Activated T-cell treated with anti-CD3 and anti-CD28 coated beads, Interleukin-2, amount 50 U/mL, for 72 hours (primary cell): ENCODE results near the gene ATP6V0B. TPM values are rescaled to one million over a fixed set of nuclear protein-coding genes. Genes with fewer than 3 reads are reported as not detected.

ENCODE experiments used
- ATAC-seq, 2 donors: fragments of 150-1000 bp; cut with Tn5 transposase; replicated peaks in 1 of 2; 2 replicates each; pipeline ENCODE4 v1.10.0; 2021; ENCODE audit warnings: moderate library complexity in 2 of 2, mild to moderate bottlenecking in 1 of 2
- DNase-seq, 2 donors: peaks; one replicate each; pipeline ENCODE4 v3.0.0; 2021 to 2022; ENCODE audit warnings: mixed read lengths in 1 of 2
- H3K27ac Mint-ChIP-seq: one replicate; pipeline ENCODE4 v1.8.0; 2022; ENCODE audit warnings: mild to moderate bottlenecking, moderate library complexity, mixed read lengths
- H3K27me3 Mint-ChIP-seq: one replicate; pipeline ENCODE4 v1.8.0; 2022; ENCODE audit warnings: low read depth, mixed read lengths
- H3K36me3 Mint-ChIP-seq, 2 donors: one replicate each; pipeline ENCODE4 v1.8.0; 2022; ENCODE audit warnings: mixed read lengths in 2 of 2, mild to moderate bottlenecking in 1 of 2; ENCODE audit not compliant: insufficient read depth in 2 of 2
- H3K4me1 Mint-ChIP-seq: one replicate; pipeline ENCODE4 v1.8.0; 2022; ENCODE audit warnings: low read depth, mixed read lengths
- H3K4me3 Mint-ChIP-seq, 2 donors: one replicate each; pipeline ENCODE4 v1.8.0; 2022; ENCODE audit warnings: mild to moderate bottlenecking in 2 of 2, mixed read lengths in 2 of 2, moderate library complexity in 2 of 2
- H3K9me3 Mint-ChIP-seq, 2 donors: one replicate each; pipeline ENCODE4 v1.8.0; 2022; ENCODE audit warnings: mixed read lengths in 2 of 2
- total RNA-seq, 2 donors: library from RNA; stranded (reverse); gene quantifications; one replicate each; pipeline ENCODE4 v1.2.3, GENCODE V29; 2022

ATP6V0B gene
- total RNA-seq, 2 donors from 2014 or later: 89.9 to 98.0 TPM

DNA sequence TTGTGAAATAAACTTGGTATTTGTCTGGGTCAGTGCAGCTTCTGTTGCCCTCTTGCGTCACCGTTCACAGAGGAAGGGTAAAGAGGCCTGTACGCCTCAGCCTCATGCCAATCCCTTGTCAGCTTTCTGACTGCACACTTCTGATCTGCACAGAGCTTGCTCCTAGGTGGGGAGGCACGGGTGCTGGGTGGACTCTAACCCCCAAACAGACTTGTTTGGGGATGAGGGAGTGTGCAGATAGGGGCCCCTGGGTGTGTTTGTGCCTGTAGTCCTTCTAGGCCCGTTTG is 3.4 kb downstream of the ATP6V0B start:
- Mint-ChIP-seq H3K27ac (no peak overlapping the region), H3K27me3 (no peaks in the 10 kb centered on the region), H3K9me3 (no peaks in the 10 kb centered on the region), H3K4me3 (peak overlapping the region; percentile 20 to 80), H3K36me3 (peaks cover 15 to 30% of the 10 kb centered on the region in 2 donors), H3K4me1 (peaks cover 59% of the 10 kb centered on the region)
- DNase-seq (no peak), ATAC-seq (no peak)

DNA sequence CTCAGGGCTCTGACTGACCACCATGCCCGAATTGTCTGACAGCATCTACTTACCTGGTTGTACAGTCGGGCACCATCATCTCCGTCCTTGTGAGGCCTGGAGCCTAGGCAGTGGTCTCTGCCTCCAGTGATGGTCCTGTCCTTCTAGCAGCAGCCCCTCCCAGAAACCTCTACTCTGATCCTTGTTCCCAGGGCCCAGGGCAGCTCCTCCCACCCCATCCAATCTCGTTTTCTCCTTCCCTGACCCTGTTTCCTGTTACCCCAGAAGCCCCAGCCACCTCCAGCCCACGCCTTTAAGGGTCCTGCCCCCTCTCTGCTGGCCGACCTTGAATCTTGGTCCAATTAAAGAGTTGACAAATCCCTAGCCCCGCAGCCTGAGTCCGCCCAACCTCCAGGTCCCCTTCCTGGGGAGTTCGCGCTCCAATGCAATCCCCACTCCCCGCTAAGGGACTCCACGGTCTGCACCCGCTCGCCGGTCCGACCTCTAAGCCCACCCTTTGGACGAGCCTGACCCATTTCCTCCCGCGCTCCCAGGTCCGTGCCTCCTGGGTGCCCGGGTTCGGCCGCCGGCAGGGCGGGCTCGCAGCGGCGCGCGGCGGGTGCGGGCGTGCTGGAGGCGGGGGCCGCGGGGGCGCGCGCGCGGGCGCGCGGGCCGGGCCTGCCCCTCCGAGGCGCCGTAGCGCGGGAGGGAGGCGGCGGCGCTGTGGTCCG is 3.9 kb downstream of the ATP6V0B start, which contains the start of gene B4GALT2:
B4GALT2 (plus strand) TSS at position 660 of the 710 bp plus-strand sequence. CDS start 1,951 bp downstream, outside the sequence.
- DNase-seq (peak; percentile 56 to 69), ATAC-seq (peak; percentile 8 to 25)
- peak within 1 kb of the TSS; percentile 49 for H3K27ac Mint-ChIP-seq

DNA sequence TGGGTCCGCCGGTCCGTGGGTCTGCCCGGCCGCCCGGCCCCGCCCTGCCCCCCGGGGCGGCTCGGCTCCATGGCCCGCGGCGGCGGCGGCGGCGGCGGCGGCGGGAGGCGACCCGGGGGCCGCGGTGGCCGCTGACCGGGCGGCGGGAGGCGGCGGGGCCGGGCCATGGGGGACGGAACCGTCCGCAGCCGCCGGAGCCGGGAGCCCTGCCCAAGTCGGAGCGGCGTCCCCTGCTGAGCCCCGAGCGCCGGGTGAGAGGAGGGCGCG is 4.4 kb downstream of the ATP6V0B start:
- no peak for ATAC-seq
- H3K27ac Mint-ChIP-seq: no peak overlapping the region
- H3K4me3 Mint-ChIP-seq: no peak overlapping the region
- no peaks in the 10 kb centered on the region for H3K9me3 Mint-ChIP-seq
- H3K4me1 Mint-ChIP-seq: peaks cover 50% of the 10 kb centered on the region
- H3K36me3 Mint-ChIP-seq: peaks cover 15 to 25% of the 10 kb centered on the region in 2 donors
- H3K27me3 Mint-ChIP-seq: no peaks in the 10 kb centered on the region
- no peak for DNase-seq

More for the DNA sequence above, 3.9 kb downstream of the ATP6V0B start, which contains the start of gene B4GALT2:
- H3K4me1 Mint-ChIP-seq: peaks cover 54% of the 10 kb centered on the region
- no peaks in the 10 kb centered on the region for H3K9me3 Mint-ChIP-seq
- H3K27me3 Mint-ChIP-seq: no peaks in the 10 kb centered on the region
- H3K36me3 Mint-ChIP-seq: peaks cover 15 to 25% of the 10 kb centered on the region in 2 donors
- peak within 1 kb of the TSS; percentile 88 for H3K4me3 Mint-ChIP-seq

DNA sequence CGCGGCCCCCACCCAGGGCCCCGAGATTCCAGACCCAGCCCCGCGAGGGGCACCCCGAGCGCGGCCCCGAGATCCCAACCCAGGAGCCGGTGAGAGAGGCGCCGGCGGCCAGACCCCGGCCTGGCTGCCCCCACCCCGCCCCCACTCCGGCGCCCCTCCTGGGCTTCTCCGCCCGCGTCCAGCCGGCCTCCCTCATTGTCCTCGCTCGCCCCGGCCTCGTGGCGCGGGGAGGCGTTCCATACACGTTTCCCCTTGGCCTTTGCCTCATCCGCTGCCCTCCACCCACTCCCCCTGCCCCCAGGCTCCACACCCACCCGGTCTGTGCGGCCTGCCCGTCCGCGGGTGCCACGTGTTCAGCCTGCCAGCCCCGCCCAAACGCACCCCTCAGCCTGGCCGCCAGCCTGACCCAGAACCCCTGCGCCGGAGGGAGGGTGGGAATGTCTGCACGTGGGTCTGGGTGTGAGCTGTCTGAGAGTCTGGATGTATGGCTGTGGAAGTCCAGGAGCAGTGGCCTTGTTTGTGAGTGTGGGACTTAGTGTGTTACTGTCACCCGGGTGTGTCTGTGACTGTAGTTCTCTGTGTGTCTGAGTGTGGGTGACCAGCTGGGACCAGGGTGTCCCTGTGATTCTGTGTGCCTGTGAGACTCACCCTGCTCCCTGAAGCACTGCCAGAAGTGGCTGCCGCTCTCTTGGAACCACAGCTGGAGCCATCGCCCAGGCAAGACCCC is 4.9 kb downstream of the ATP6V0B start:
- Mint-ChIP-seq H3K4me3 (peak overlapping the region; percentile 88), H3K27me3 (no peaks in the 10 kb centered on the region), H3K27ac (peak overlapping the region; percentile 49), H3K36me3 (peaks cover 15 to 25% of the 10 kb centered on the region in 2 donors), H3K9me3 (no peaks in the 10 kb centered on the region), H3K4me1 (peaks cover 47% of the 10 kb centered on the region)
- DNase-seq (peak; percentile 50 to 52), ATAC-seq (peak; percentile 23)

DNA sequence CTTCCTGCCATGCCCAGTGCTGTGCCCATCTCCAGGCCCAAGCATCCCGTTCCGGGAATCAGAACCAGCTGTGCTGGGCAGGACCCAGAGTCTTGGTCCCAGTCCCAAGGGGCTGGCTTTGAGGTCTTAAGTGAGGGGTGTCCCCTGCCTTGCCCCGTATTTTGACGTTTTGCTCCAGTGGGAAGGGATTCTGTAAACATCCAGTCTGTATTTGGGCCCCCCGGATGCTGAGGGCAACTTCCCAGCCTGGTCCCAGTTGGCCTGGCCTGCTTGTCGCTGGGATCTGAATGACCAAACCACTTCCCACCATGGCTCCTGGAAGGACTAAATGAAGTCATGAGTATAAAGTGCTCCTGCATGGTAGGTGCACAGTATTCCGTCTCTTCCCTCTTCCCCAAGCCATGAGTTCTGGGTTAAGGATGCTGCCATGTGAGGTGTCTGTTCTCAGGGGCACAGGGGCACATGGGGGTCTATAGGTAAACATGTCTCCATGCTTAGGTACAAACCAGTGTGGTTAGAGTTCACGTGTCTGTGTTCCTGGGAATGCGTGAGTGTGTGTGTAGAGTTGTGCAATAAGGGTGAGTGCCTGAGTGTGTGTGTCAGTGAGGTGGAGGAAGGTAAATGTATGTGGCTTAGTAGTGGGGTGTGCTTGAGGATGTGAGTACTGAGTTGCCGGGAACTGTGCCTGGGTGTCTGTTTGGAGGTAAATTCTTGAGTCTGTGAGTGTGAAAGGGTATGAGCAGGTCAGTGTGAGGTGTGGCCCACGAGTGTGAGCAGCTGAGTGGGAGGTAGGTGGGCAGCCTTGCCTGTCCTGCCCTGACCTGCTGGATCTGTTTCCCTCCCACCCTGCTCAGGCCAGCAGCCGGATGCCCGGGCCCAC is 5.7 kb downstream of the ATP6V0B start:
- Mint-ChIP-seq H3K27me3 (no peaks in the 10 kb centered on the region), H3K4me1 (peaks cover 46% of the 10 kb centered on the region), H3K4me3 (peak overlapping the region; percentile 88), H3K27ac (no peak overlapping the region), H3K9me3 (no peaks in the 10 kb centered on the region), H3K36me3 (peaks cover 15 to 25% of the 10 kb centered on the region in 2 donors)
- DNase-seq (no peak), ATAC-seq (no peak)

DNA sequence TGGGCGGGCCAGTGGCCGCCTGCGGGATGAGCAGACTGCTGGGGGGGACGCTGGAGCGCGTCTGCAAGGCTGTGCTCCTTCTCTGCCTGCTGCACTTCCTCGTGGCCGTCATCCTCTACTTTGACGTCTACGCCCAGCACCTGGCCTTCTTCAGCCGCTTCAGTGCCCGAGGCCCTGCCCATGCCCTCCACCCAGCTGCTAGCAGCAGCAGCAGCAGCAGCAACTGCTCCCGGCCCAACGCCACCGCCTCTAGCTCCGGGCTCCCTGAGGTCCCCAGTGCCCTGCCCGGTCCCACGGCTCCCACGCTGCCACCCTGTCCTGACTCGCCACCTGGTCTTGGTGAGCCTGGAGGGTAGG is 6.4 kb downstream of the ATP6V0B start:
- Mint-ChIP-seq H3K4me1 (peaks cover 40% of the 10 kb centered on the region), H3K4me3 (peak overlapping the region in 1 of 2 donors; percentile 88), H3K27me3 (no peaks in the 10 kb centered on the region), H3K9me3 (no peaks in the 10 kb centered on the region), H3K36me3 (peaks cover 15 to 25% of the 10 kb centered on the region in 2 donors), H3K27ac (no peak overlapping the region)
- no peak for DNase-seq
- ATAC-seq: no peak

DNA sequence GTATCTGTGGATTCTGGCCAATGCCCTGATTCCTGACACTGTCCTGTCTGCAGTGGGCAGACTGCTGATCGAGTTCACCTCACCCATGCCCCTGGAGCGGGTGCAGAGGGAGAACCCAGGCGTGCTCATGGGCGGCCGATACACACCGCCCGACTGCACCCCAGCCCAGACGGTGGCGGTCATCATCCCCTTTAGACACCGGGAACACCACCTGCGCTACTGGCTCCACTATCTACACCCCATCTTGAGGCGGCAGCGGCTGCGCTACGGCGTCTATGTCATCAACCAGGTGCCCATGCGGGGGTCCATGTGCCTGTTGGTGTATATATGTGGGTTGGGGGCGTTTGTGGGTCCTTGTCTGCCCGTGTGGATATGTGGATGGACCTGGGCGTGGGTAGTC is 6.9 kb downstream of the ATP6V0B start:
- ATAC-seq (no peak), DNase-seq (no peak)
- H3K4me3 Mint-ChIP-seq: no peak overlapping the region
- H3K36me3 Mint-ChIP-seq: peaks cover 12 to 22% of the 10 kb centered on the region in 2 donors
- H3K27me3 Mint-ChIP-seq: no peaks in the 10 kb centered on the region
- no peak overlapping the region for H3K27ac Mint-ChIP-seq
- H3K9me3 Mint-ChIP-seq: no peaks in the 10 kb centered on the region
- H3K4me1 Mint-ChIP-seq: peaks cover 35% of the 10 kb centered on the region

DNA sequence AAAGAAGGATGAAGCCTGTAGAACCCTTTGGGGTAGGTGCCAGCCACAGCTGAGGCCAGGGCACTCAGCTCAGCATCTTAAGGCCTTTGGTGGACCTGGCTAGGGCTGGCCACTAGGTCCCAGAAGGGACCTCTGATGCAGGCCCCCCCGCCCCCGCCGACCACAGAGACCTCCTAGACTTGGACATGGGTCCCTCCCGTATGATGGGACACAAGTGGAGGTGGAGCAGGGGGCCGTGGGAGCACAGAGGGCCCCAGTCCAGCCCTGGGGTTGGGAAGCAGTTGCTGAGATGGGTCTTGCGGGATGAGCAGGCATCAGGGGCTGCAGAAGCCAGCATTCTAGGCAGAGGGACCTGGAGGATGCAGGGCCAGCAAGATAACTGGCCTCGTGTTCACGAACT is 7.5 kb downstream of the ATP6V0B start:
- no peak overlapping the region for H3K27ac Mint-ChIP-seq
- H3K27me3 Mint-ChIP-seq: no peaks in the 10 kb centered on the region
- H3K9me3 Mint-ChIP-seq: no peaks in the 10 kb centered on the region
- ATAC-seq (no peak), DNase-seq (no peak)
- H3K36me3 Mint-ChIP-seq: peaks cover 11 to 16% of the 10 kb centered on the region in 2 donors
- no peak overlapping the region for H3K4me3 Mint-ChIP-seq
- H3K4me1 Mint-ChIP-seq: peaks cover 29% of the 10 kb centered on the region

DNA sequence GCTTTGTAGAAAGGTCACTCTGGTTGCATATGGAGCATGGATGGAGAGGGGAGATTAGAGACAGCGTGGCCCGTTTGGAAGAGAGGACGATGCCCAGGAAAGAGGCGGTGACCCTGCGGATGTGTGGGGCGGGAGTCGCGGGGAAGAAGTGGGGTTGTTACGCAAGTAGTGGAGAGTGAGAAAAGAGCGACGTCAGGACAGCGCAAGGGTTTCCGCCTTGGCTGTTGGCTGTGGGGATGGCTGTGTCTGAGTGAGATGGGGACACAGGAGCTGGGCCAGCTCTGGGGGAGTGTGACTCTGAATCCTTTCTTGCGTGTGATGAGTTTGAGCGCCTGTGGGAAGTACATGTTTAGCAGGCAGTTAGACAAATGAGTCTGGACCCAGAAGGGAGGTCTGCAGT is 8.0 kb downstream of the ATP6V0B start:
- Mint-ChIP-seq H3K27ac (no peak overlapping the region), H3K36me3 (peaks cover 5 to 10% of the 10 kb centered on the region in 2 donors), H3K9me3 (no peaks in the 10 kb centered on the region), H3K27me3 (no peaks in the 10 kb centered on the region), H3K4me1 (peaks cover 23% of the 10 kb centered on the region), H3K4me3 (no peak overlapping the region)
- ATAC-seq: no peak
- no peak for DNase-seq

DNA sequence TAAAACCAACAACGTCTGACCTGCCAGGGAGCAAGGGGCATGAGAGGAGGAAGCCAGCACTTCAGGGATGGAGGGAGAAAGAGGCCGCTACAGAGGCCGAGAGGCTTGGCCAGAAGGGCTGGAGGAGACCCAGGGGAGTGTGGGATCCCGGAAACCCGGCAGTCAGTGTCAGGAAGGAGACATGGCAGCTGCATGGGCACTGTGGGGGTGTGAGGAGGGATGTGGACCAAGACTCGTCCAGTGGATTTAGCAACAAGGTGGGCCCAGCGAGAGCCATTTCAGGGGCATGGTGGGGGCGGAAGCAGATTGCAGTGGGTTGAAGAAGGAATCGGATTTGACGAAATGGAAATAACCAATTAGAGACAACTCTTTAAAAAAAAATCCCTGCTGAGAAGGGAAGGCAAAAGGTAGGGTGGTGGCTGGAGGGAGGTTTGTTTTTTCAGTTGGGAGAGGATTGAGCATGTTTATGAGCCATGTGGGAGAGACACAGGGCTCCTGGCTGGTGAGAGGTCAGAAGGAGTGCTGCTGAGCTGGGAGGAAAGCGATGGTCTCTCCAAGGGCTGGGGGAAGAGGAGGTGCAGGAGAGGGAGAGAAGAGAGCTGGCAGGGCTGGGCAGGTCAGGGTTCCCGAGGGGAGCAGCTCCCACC is 8.6 kb downstream of the ATP6V0B start:
- Mint-ChIP-seq H3K27ac (no peak overlapping the region), H3K4me1 (peaks cover 17% of the 10 kb centered on the region), H3K4me3 (no peak overlapping the region), H3K36me3 (peaks cover 4 to 9% of the 10 kb centered on the region in 2 donors), H3K27me3 (no peaks in the 10 kb centered on the region), H3K9me3 (no peaks in the 10 kb centered on the region)
- DNase-seq: no peak
- no peak for ATAC-seq

DNA sequence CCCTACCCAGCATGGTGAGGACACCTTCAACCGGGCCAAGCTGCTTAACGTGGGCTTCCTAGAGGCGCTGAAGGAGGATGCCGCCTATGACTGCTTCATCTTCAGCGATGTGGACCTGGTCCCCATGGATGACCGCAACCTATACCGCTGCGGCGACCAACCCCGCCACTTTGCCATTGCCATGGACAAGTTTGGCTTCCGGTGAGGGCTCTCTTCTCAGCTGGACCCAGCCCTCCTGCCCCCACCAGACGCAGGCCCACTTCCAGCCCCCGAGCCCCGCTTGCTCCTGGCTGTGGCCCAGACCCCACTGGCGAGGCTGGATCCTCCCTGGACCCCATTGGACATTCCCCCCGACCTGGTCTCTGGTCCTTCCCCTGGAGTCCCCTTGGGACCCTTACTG is 10.1 kb downstream of the ATP6V0B start:
- Mint-ChIP-seq H3K27ac (no peak overlapping the region), H3K36me3 (peaks cover 3 to 5% of the 10 kb centered on the region in 2 donors), H3K4me1 (peaks cover 11% of the 10 kb centered on the region), H3K4me3 (no peak overlapping the region), H3K9me3 (no peaks in the 10 kb centered on the region), H3K27me3 (no peaks in the 10 kb centered on the region)
- no peak for ATAC-seq
- no peak for DNase-seq

DNA sequence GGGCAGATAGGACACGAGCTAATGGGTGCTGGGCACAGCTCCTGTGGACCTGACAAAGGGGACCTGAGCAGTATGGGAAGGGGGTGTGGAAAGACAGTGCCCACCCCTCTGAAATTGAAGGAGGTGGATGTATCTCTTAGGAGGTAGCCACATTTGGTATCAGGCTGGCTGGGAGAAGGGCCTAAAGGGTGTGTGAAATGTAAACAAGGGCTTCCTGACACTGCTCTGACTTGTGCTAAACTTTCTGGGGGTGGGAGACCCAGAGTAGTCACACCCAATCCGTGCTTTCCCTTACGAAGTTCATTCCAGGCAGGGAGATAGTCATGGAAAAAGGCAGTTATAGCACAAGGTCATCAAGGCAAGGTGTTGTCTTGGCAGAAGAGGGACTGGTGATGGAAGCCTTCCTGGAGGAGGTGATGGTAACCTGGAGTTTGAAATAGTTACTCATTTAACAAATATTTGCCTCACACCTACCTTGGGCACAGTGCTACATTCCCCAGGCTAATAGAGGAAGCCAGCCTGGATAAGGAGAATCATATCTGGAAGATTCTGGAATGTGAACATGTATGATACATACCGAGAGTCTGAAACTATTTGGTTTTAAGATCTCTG is 11.3 kb downstream of the ATP6V0B start:
- no peak for DNase-seq
- Mint-ChIP-seq H3K4me1 (no peaks in the 10 kb centered on the region), H3K27me3 (no peaks in the 10 kb centered on the region), H3K27ac (no peak overlapping the region), H3K36me3 (peaks cover 0 to 5% of the 10 kb centered on the region in 2 donors), H3K4me3 (no peak overlapping the region), H3K9me3 (no peaks in the 10 kb centered on the region)
- no peak for ATAC-seq
